Measurements from ENCODE around the gene PSRC1. TPM values are rescaled to one million over a fixed set of nuclear protein-coding genes. Genes with fewer than 3 reads are reported as not detected.

Gene PSRC1
- total RNA-seq, 1 experiment from 2014 or later, result 60.3 TPM

- no peak overlapping the region for H3K4ac ChIP-seq (ENCODE audit: low read depth, low read length)
- DNase-seq, result no peak
- no CpG with 5 or more reads among the region's 11 CpGs for WGBS (ENCODE audit: extremely low coverage, insufficient read length, low lambda C conversion rate)
- no peaks in the 10 kb centered on the region; the same call in none of the 2 replicates for H3K27me3 Mint-ChIP-seq (ENCODE audit: low read depth)
- no peaks in the 10 kb centered on the region for H3K4me1 ChIP-seq (ENCODE audit: insufficient read depth, low read length)
- H3K4me3 Mint-ChIP-seq, result no peak overlapping the region
- no peak overlapping the region for H3T11ph ChIP-seq (ENCODE audit: low read length)
- no peak overlapping the region for H2AFZ ChIP-seq (ENCODE audit: low read length)
- TF ChIP-seq CTCF (conservative IDR thresholded peaks at IDR 0.05), result no peak
- no peak overlapping the region for H3K56ac ChIP-seq (ENCODE audit: insufficient read length, low read depth, low read length)
- H2BK15ac ChIP-seq (ENCODE audit: low read depth, low read length), result no peak overlapping the region
- no peaks in the 10 kb centered on the region for H4K20me1 ChIP-seq (ENCODE audit: control insufficient read depth, insufficient read depth, insufficient read length)
- no peak overlapping the region for H3K14ac ChIP-seq (ENCODE audit: insufficient read depth, low read length)
- H3K9me3 Mint-ChIP-seq, result no peaks in the 10 kb centered on the region
- no peak overlapping the region for H3K23ac ChIP-seq (ENCODE audit: insufficient read length, low read depth, low read length)
- H3K9me3 ChIP-seq (ENCODE audit: control insufficient read depth, low read depth, low read length), result no peaks in the 10 kb centered on the region
- H3K27me3 ChIP-seq (ENCODE audit: insufficient read depth, low read length), result no peaks in the 10 kb centered on the region
- H3K4me2 ChIP-seq (ENCODE audit: insufficient read depth, insufficient read length, low read length), result no peak overlapping the region
- H4K91ac ChIP-seq (ENCODE audit: insufficient read length, low read depth, low read length), result no peak overlapping the region
- peaks cover 9 to 12% of the 10 kb centered on the region in 2 experiments for H3K4me1 Mint-ChIP-seq
- no peak overlapping the region for H3K27ac ChIP-seq (ENCODE audit: insufficient read length, low read depth, low read length)
- H4K8ac ChIP-seq (replicated peaks; ENCODE audit: insufficient read length, low read depth, low read length), result no peak overlapping the region
- H3K79me2 ChIP-seq (ENCODE audit: insufficient read depth, low read length), result no peaks in the 10 kb centered on the region
- H3K23me2 ChIP-seq (ENCODE audit: insufficient read length, low read depth, low read length, poor library complexity, severe bottlenecking), result no peaks in the 10 kb centered on the region
- H4K5ac ChIP-seq (ENCODE audit: insufficient read length, low read depth, low read length), result no peak overlapping the region
- H3K27ac Mint-ChIP-seq, result peak overlapping the region in 1 of 3 experiments; percentile 11; a peak in 2 of 7 replicates
- H2BK5ac ChIP-seq (ENCODE audit: insufficient read length, low read length), result no peak overlapping the region
- no peaks in the 10 kb centered on the region for H3K36me3 Mint-ChIP-seq (ENCODE audit: insufficient read depth in 1 of 3, low read depth in 3 of 3)
- no peak overlapping the region for H2BK20ac ChIP-seq (ENCODE audit: low read depth, low read length, poor library complexity, severe bottlenecking)
- H2AK5ac ChIP-seq (ENCODE audit: insufficient read length, low read length), result no peak overlapping the region
- no peak overlapping the region for H2BK12ac ChIP-seq (ENCODE audit: insufficient read length, low read depth, low read length)
- no peaks in the 10 kb centered on the region for H3K79me1 ChIP-seq (ENCODE audit: insufficient read depth, low read depth, low read length, poor library complexity, severe bottlenecking)
- H3K18ac ChIP-seq (ENCODE audit: insufficient read length, low read depth, low read length), result peak overlapping the region; percentile 22
- no peak overlapping the region for H3K9ac ChIP-seq (ENCODE audit: extremely low read depth, insufficient read length, low read length)
- H2BK120ac ChIP-seq (ENCODE audit: low read depth, low read length, poor library complexity, severe bottlenecking), result peak overlapping the region; percentile 38
Observed at GRCh38 chr1:109298666-109299557, 16.0 kb upstream of the PSRC1 start.

All from H9 (cell line).